Measurements from ENCODE around the gene TRHDE. TPM values are rescaled to one million over a fixed set of nuclear protein-coding genes. Genes with fewer than 3 reads are reported as not detected.

The TRHDE gene
- polyA plus RNA-seq, 1 experiment: 17.1 TPM

- DNase-seq (ENCODE audit: low read depth): no peak
- ChIA-PET CTCF (interaction anchor here (4.4 kb wide), 1 partner anchor 13 kb away, joined by 20 read pairs; the partner anchor contains the start of gene TRHDE), POLR2A (no interaction called here)
- TF ChIP-seq CTCF (IDR thresholded peaks at IDR 0.05; ENCODE audit: insufficient read depth, low read depth, low read length): no peak
- peaks cover 3% of the 10 kb centered on the region; the same call in 1 of the 2 replicates for H3K36me3 ChIP-seq (ENCODE audit: control insufficient read depth, insufficient read depth, low read length)
- no peak overlapping the region for H3K4me3 ChIP-seq (ENCODE audit: low read depth, low read length)
- H3K27me3 ChIP-seq (ENCODE audit: control insufficient read depth, insufficient read depth, low read length): no peaks in the 10 kb centered on the region
These were observed 13.7 kb downstream of the TRHDE start for GRCh38 chr12:72285861-72286260.

GRCh38 chr12:72286526-72286925 lies 14.4 kb downstream of the TRHDE start:
- ChIA-PET POLR2A (no interaction called here), CTCF (interaction anchor here (0.9 to 4.4 kb wide), 3 partner anchors 14 to 21 kb away, joined by 4 to 20 read pairs (median 6); partner anchors contain the start of gene TRHDE)
- Histone ChIP-seq H3K36me3 (ENCODE audit: control insufficient read depth, insufficient read depth, low read length) (peaks cover 6% of the 10 kb centered on the region; the same call in 1 of the 2 replicates), H3K27me3 (ENCODE audit: control insufficient read depth, insufficient read depth, low read length) (no peaks in the 10 kb centered on the region), H3K4me3 (ENCODE audit: low read depth, low read length) (no peak overlapping the region)
- TF ChIP-seq CTCF (IDR thresholded peaks at IDR 0.05; ENCODE audit: insufficient read depth, low read depth, low read length): no peak
- no peak for DNase-seq (ENCODE audit: low read depth)

GRCh38 chr12:72288436-72288835 lies 16.3 kb downstream of the TRHDE start:
- no peak for DNase-seq (ENCODE audit: low read depth)
- H3K4me3 ChIP-seq (ENCODE audit: low read depth, low read length): no peak overlapping the region
- TF ChIP-seq CTCF (IDR thresholded peaks at IDR 0.05; ENCODE audit: insufficient read depth, low read depth, low read length): no peak
- CTCF ChIA-PET: no interaction called here
- H3K27me3 ChIP-seq (ENCODE audit: control insufficient read depth, insufficient read depth, low read length): no peaks in the 10 kb centered on the region
- peaks cover 6% of the 10 kb centered on the region; the same call in 1 of the 2 replicates for H3K36me3 ChIP-seq (ENCODE audit: control insufficient read depth, insufficient read depth, low read length)
- POLR2A ChIA-PET: no interaction called here

GRCh38 chr12:72288911-72289310 lies 16.7 kb downstream of the TRHDE start:
- no peaks in the 10 kb centered on the region for H3K27me3 ChIP-seq (ENCODE audit: control insufficient read depth, insufficient read depth, low read length)
- ChIA-PET CTCF (no interaction called here), POLR2A (no interaction called here)
- no peak for DNase-seq (ENCODE audit: low read depth)
- TF ChIP-seq CTCF (IDR thresholded peaks at IDR 0.05; ENCODE audit: insufficient read depth, low read depth, low read length): no peak
- H3K4me3 ChIP-seq (ENCODE audit: low read depth, low read length): no peak overlapping the region
- H3K36me3 ChIP-seq (ENCODE audit: control insufficient read depth, insufficient read depth, low read length): peaks cover 6% of the 10 kb centered on the region; the same call in 1 of the 2 replicates

- CTCF ChIA-PET: interaction anchor here (1.1 kb wide), 1 partner anchor 14 kb away, joined by 3 read pairs; no protein-coding TSS in a partner anchor
- no peak overlapping the region for H3K4me3 ChIP-seq (ENCODE audit: low read depth, low read length)
- no peak for TF ChIP-seq CTCF (IDR thresholded peaks at IDR 0.05; ENCODE audit: insufficient read depth, low read depth, low read length)
- DNase-seq (ENCODE audit: low read depth): no peak
- H3K27me3 ChIP-seq (ENCODE audit: control insufficient read depth, insufficient read depth, low read length): no peaks in the 10 kb centered on the region
- POLR2A ChIA-PET: no interaction called here
- H3K36me3 ChIP-seq (ENCODE audit: control insufficient read depth, insufficient read depth, low read length): peaks cover 6% of the 10 kb centered on the region; the same call in 1 of the 2 replicates
These were observed 17.5 kb downstream of the TRHDE start for GRCh38 chr12:72289633-72290032.

Measured in BJ (cell line).